SK-N-SH treated with all-trans-retinoic acid at 6 μM for 48 hours (cell line): Measurements from ENCODE around the gene TEP1.
"Not testable (repeated sequence)": the region's sequence is repeated elsewhere in the genome, so short reads cannot be mapped to it uniquely, and the experiment has no call there.

Experiments
- ATAC-seq: fragments of 200-7000 bp; cut with Tn5 transposase; 3 replicates; pipeline ENCODE4 v1.9.1; 2020; ENCODE audit warnings: mild to moderate bottlenecking, moderate library complexity
- ARNTL ChIP-seq: fragments of 450-650 bp; formaldehyde crosslinking; IDR thresholded peaks from 2 replicates; pipeline ENCODE4 v1.5.0; 2020; ENCODE audit warnings: low read depth, mild to moderate bottlenecking, moderate library complexity, borderline replicate concordance
- BACH2 ChIP-seq: fragments of 250-450 bp; sonication (Bioruptor Pico); IDR thresholded peaks from 2 replicates; pipeline ENCODE4 v1.9.0; 2021; ENCODE audit warnings: mild to moderate bottlenecking, borderline replicate concordance
- CREB5 ChIP-seq: fragments of 250-450 bp; sonication (Bioruptor Pico); IDR thresholded peaks from 2 replicates; pipeline ENCODE4 v1.5.1; 2020; ENCODE audit warnings: low read depth, mild to moderate bottlenecking, moderate library complexity
- CSDC2 ChIP-seq: fragments of 250-450 bp; sonication (Bioruptor Pico); IDR thresholded peaks from 2 replicates; pipeline ENCODE4 v1.5.0; 2020; ENCODE audit warnings: mild to moderate bottlenecking, moderate library complexity
- CSRNP3 ChIP-seq: fragments of 250-450 bp; sonication (Bioruptor Pico); IDR thresholded peaks from 2 replicates; pipeline ENCODE4 v1.5.1; 2021; ENCODE audit warnings: mild to moderate bottlenecking, moderate library complexity
- ISL1 ChIP-seq: fragments of 250-450 bp; sonication (Bioruptor Pico); IDR thresholded peaks from 2 replicates; pipeline ENCODE4 v2.1.2; 2022; ENCODE audit warnings: mild to moderate bottlenecking, moderate library complexity
- PATZ1 ChIP-seq: fragments of 250-450 bp; sonication (Bioruptor Pico); IDR thresholded peaks from 2 replicates; pipeline ENCODE4 v1.8.0; 2020; ENCODE audit warnings: mild to moderate bottlenecking, moderate library complexity, borderline replicate concordance
- POU6F1 ChIP-seq: fragments of 250-450 bp; sonication (Bioruptor Pico); IDR thresholded peaks from 2 replicates; pipeline ENCODE4 v1.8.0; 2021; ENCODE audit warnings: low read depth, mild to moderate bottlenecking, moderate library complexity, borderline replicate concordance
- PPARA ChIP-seq: fragments of 250-450 bp; sonication (Bioruptor Pico); IDR thresholded peaks from 2 replicates; pipeline ENCODE4 v1.5.0; 2020; ENCODE audit warnings: mild to moderate bottlenecking, borderline replicate concordance
- RARB ChIP-seq: fragments of 250-450 bp; sonication (Bioruptor Pico); IDR thresholded peaks from 2 replicates; pipeline ENCODE4 v1.8.0; 2021; ENCODE audit warnings: mild to moderate bottlenecking, moderate library complexity
- TCF4 ChIP-seq: fragments of 250-450 bp; sonication (Bioruptor Pico); IDR thresholded peaks from 2 replicates; pipeline ENCODE4 v1.8.0; 2021; ENCODE audit warnings: mild to moderate bottlenecking, moderate library complexity, borderline replicate concordance
- TOX ChIP-seq: fragments of 250-450 bp; sonication (Bioruptor Pico); IDR thresholded peaks from 2 replicates; pipeline ENCODE4 v1.8.0; 2021; ENCODE audit warnings: mild to moderate bottlenecking, moderate library complexity, borderline replicate concordance
- ZC3H10 ChIP-seq: fragments of 250-450 bp; sonication (Bioruptor Pico); IDR thresholded peaks from 2 replicates; pipeline ENCODE4 v1.5.1; 2021; ENCODE audit warnings: mild to moderate bottlenecking, moderate library complexity
- ZNF565 ChIP-seq: fragments of 450-650 bp; formaldehyde crosslinking; conservative IDR thresholded peaks from 2 replicates; pipeline ENCODE4 v1.5.0; 2020; ENCODE audit warnings: low read depth, mild to moderate bottlenecking, moderate library complexity
- ZNF70 ChIP-seq: fragments of 450-650 bp; formaldehyde crosslinking; IDR thresholded peaks from 2 replicates; pipeline ENCODE4 v1.5.0; 2020; ENCODE audit warnings: mild to moderate bottlenecking, moderate library complexity
- ZNF8 ChIP-seq: fragments of 450-650 bp; formaldehyde crosslinking; IDR thresholded peaks from 2 replicates; pipeline ENCODE4 v1.5.0; 2020; ENCODE audit warnings: mild to moderate bottlenecking, moderate library complexity

TEP1 gene

GRCh38 chr14:20343092-20343861 lies 70.0 kb downstream of the TEP1 start, which contains the start of gene PARP2 (continued):
- TF ChIP-seq PATZ1 (CRISPR knock-in tag) (peak; percentile 97), CREB5 (CRISPR knock-in tag) (peak; percentile 58; the same call in 1 of the 2 replicates)

- TF ChIP-seq ZNF565 (CRISPR knock-in tag) (no peak), CSRNP3 (CRISPR knock-in tag) (no peak), BACH2 (no peak), TOX (no peak), PATZ1 (CRISPR knock-in tag) (no peak), ISL1 (CRISPR knock-in tag) (no peak)
- no peak for ATAC-seq
Observed at GRCh38 chr14:20341646-20342045, 71.7 kb downstream of the TEP1 start.

- not testable (repeated sequence) for ATAC-seq
Observed at GRCh38 chr14:20341032-20341431, 72.3 kb downstream of the TEP1 start.

GRCh38 chr14:20334017-20334416 lies 79.3 kb downstream of the TEP1 start:
- TF ChIP-seq RARB (CRISPR knock-in tag) (no peak), BACH2 (no peak), TOX (no peak), TCF4 (CRISPR knock-in tag) (no peak), PPARA (CRISPR knock-in tag) (no peak), ZNF70 (no peak), ZNF8 (CRISPR knock-in tag) (no peak), ZC3H10 (no peak), CSRNP3 (CRISPR knock-in tag) (no peak), CSDC2 (CRISPR knock-in tag) (no peak)
- ATAC-seq, result no peak

- TF ChIP-seq POU6F1 (CRISPR knock-in tag) (no peak), ARNTL (CRISPR knock-in tag) (no peak), BACH2 (no peak), PATZ1 (CRISPR knock-in tag) (no peak)
- ATAC-seq, result peak; percentile 34
Observed at GRCh38 chr14:20333494-20333841, 79.8 kb downstream of the TEP1 start.
